MM.1S (cell line): ENCODE measurements around the gene ZC3H8.
A peak's percentile ranks its signal among the peaks of the same experiment; 100 is the strongest.

ENCODE experiments used
- DNase-seq: peaks from one replicate; pipeline ENCODE4 v3.0.0-alpha.2; 2015
- H2AFZ ChIP-seq: fragments of 300-600 bp; sonication (generic); 2 replicates; pipeline ENCODE4 v1.6.0; 2016; ENCODE audit warnings: antibody characterized with exemption, low read length
- H3F3A ChIP-seq: fragments of 300-600 bp; sonication (generic); 2 replicates; pipeline ENCODE4 v1.6.1; 2016; ENCODE audit warnings: mild to moderate bottlenecking, antibody characterized with exemption, low read length, moderate library complexity, mixed read lengths; ENCODE audit not compliant: insufficient read depth
- H3K27ac ChIP-seq: fragments of 300-600 bp; sonication (generic); 2 replicates; pipeline ENCODE4 v1.5.1; 2016; ENCODE audit warnings: mild to moderate bottlenecking, low read length
- H3K27me3 ChIP-seq: fragments of 300-600 bp; sonication (generic); replicated peaks from 2 replicates; pipeline ENCODE4 v1.6.0; 2016; ENCODE audit warnings: low read length; ENCODE audit not compliant: insufficient read depth
- H3K36me3 ChIP-seq: fragments of 300-600 bp; sonication (generic); replicated peaks from 2 replicates; pipeline ENCODE4 v1.6.1; 2016; ENCODE audit warnings: mild to moderate bottlenecking, low read length, mixed read lengths; ENCODE audit not compliant: insufficient read depth
- H3K4me1 ChIP-seq: fragments of 300-600 bp; sonication (generic); 2 replicates; pipeline ENCODE4 v1.6.1; 2016; ENCODE audit warnings: low read length, mixed read lengths
- H3K4me2 ChIP-seq: fragments of 300-600 bp; sonication (generic); 2 replicates; pipeline ENCODE4 v1.6.0; 2016; ENCODE audit warnings: low read depth, low read length
- H3K4me3 ChIP-seq: fragments of 300-600 bp; sonication (generic); 2 replicates; pipeline ENCODE4 v1.5.1; 2016; ENCODE audit warnings: low read length, mixed read lengths
- H3K79me2 ChIP-seq: fragments of 300-600 bp; sonication (generic); 2 replicates; pipeline ENCODE4 v1.6.1; 2016; ENCODE audit warnings: mixed run types, low read length, mixed read lengths
- H3K9ac ChIP-seq: fragments of 300-600 bp; sonication (generic); 2 replicates; pipeline ENCODE4 v1.6.1; 2016; ENCODE audit warnings: low read length, mixed read lengths
- H3K9me2 ChIP-seq: fragments of 300-600 bp; sonication (generic); replicated peaks from 2 replicates; pipeline ENCODE4 v1.6.1; 2016; ENCODE audit warnings: mild to moderate bottlenecking, low read length, mixed read lengths; ENCODE audit not compliant: insufficient read depth
- H3K9me3 ChIP-seq: fragments of 300-600 bp; sonication (generic); replicated peaks from 2 replicates; pipeline ENCODE4 v1.6.1; 2016; ENCODE audit warnings: mild to moderate bottlenecking, low read length, mixed read lengths; ENCODE audit not compliant: insufficient read depth
- H4K20me1 ChIP-seq: fragments of 300-600 bp; sonication (generic); 2 replicates; pipeline ENCODE4 v1.6.1; 2016; ENCODE audit warnings: mild to moderate bottlenecking, low read length, moderate library complexity, mixed read lengths; ENCODE audit not compliant: insufficient read depth
- EZH2 ChIP-seq: fragments of 300-600 bp; sonication (generic); optimal IDR thresholded peaks from 2 replicates; pipeline ENCODE3; 2017; ENCODE audit warnings: low read depth, mild to moderate bottlenecking, antibody characterized with exemption, low read length, mixed read lengths
- EZH2phosphoT487 ChIP-seq: fragments of 300-600 bp; sonication (generic); IDR thresholded peaks from 2 replicates; pipeline ENCODE4 v1.6.1; 2018; ENCODE audit warnings: antibody characterized with exemption, low read length
- TF ChIP-seq, protein P1 (sequence below): fragments of 300-600 bp; sonication (generic); IDR thresholded peaks from 2 replicates; pipeline ENCODE4 v1.5.1; 2016; ENCODE audit warnings: antibody characterized with exemption, low read length, mixed read lengths

Gene ZC3H8

DNA sequence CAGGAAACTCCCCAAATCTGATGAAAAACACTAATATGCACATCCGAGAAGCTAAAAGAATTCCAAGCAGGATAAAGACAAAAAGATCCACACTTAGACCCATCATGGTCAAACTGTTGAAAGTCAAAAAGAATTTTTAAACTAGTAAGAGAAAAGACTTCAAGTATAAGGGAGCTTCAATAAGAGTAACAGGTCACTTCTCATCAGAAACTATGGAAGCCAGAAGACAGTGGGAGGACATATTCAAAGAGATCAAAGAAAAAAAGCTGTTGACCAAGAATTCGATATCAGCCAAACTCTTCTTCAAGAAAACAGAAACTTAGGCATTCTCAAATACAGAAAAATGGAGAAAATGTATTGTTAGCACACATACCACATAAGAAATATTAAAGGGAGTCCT lies 50.4 kb downstream of the ZC3H8 start:
- H3F3A ChIP-seq: no peaks in the 10 kb centered on the region
- no peak overlapping the region for H2AFZ ChIP-seq
- DNase-seq: peak; percentile 15
- no peaks in the 10 kb centered on the region; the same call in 1 of the 2 replicates for H3K9me3 ChIP-seq
- H4K20me1 ChIP-seq: no peaks in the 10 kb centered on the region
- no peaks in the 10 kb centered on the region for H3K79me2 ChIP-seq
- H3K9me2 ChIP-seq: no peaks in the 10 kb centered on the region
- TF ChIP-seq, protein P1, sequence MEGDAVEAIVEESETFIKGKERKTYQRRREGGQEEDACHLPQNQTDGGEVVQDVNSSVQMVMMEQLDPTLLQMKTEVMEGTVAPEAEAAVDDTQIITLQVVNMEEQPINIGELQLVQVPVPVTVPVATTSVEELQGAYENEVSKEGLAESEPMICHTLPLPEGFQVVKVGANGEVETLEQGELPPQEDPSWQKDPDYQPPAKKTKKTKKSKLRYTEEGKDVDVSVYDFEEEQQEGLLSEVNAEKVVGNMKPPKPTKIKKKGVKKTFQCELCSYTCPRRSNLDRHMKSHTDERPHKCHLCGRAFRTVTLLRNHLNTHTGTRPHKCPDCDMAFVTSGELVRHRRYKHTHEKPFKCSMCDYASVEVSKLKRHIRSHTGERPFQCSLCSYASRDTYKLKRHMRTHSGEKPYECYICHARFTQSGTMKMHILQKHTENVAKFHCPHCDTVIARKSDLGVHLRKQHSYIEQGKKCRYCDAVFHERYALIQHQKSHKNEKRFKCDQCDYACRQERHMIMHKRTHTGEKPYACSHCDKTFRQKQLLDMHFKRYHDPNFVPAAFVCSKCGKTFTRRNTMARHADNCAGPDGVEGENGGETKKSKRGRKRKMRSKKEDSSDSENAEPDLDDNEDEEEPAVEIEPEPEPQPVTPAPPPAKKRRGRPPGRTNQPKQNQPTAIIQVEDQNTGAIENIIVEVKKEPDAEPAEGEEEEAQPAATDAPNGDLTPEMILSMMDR: no peak
- no peak for TF ChIP-seq EZH2
- no peak for TF ChIP-seq EZH2phosphoT487
- H3K4me3 ChIP-seq: no peak overlapping the region
- H3K9ac ChIP-seq: no peak overlapping the region
- H3K27ac ChIP-seq: no peak overlapping the region
- no peak overlapping the region for H3K4me2 ChIP-seq
- no peaks in the 10 kb centered on the region for H3K36me3 ChIP-seq
- no peaks in the 10 kb centered on the region for H3K27me3 ChIP-seq
- H3K4me1 ChIP-seq: no peaks in the 10 kb centered on the region

DNA sequence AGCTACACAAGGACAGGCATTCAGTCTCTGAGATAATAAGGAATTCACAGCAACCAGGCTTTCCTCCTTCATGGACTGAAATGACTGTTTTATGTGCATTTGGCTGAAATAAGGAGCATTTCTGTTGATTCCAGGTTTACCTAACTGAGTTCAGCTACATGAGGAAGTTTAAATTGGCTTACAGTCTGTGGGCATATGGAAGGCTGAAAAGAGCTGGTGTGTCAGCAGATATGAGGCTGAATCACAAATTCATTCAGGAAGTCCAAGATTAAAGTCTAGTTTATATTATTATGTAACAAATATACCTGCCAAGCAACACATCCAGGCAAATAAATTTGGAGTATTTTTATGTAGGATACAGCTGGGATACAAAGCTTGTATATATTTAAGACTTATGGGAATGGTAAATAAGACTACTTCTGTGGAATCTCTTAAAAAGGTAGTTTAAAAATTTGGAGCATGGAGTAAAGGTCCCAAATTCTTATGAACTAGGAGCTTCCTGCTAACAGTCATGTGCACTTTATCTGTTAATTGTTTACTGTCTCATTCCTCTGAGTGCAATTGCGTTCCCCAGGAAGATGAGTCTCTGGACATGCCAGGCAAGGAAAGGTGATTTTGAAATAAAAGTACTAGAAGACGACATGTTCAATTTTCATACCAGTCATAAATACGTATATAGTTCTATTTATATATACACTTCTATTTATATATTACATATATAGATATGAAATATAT lies 53.0 kb downstream of the ZC3H8 start:
- TF ChIP-seq EZH2phosphoT487: no peak
- TF ChIP-seq EZH2: no peak
- TF ChIP-seq, protein P1: no peak
- no peak for DNase-seq
- Histone ChIP-seq H3K9me3 (no peaks in the 10 kb centered on the region; the same call in 1 of the 2 replicates), H3K36me3 (no peaks in the 10 kb centered on the region), H3K4me2 (no peak overlapping the region), H3F3A (no peaks in the 10 kb centered on the region), H2AFZ (no peak overlapping the region), H3K9ac (no peak overlapping the region), H3K27ac (no peak overlapping the region), H3K4me1 (no peaks in the 10 kb centered on the region), H4K20me1 (no peaks in the 10 kb centered on the region), H3K27me3 (no peaks in the 10 kb centered on the region), H3K79me2 (no peaks in the 10 kb centered on the region), H3K9me2 (no peaks in the 10 kb centered on the region), H3K4me3 (no peak overlapping the region)

DNA sequence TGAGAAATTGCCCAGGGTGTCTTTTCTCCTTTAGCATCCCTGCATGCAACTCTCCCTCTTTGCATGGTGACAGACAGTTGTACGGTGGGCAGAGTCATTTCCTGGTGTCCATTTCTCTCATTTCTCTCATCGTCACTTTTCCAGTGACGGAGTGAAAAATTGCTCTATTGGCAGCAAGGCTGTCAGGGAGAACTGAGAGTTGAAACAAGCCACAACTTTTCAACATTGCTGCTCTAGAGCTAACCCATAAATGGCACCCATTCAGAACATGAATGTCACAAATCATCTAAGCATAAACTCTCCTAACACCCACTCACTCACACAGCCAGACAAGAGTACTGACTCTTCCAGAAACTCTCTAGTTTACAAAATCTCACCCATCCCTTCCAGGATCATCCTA lies 55.7 kb downstream of the ZC3H8 start:
- Histone ChIP-seq H3K4me1 (no peaks in the 10 kb centered on the region), H3K27ac (no peak overlapping the region), H3K27me3 (no peaks in the 10 kb centered on the region), H3K79me2 (no peaks in the 10 kb centered on the region), H3K9ac (no peak overlapping the region), H4K20me1 (no peaks in the 10 kb centered on the region), H3K4me2 (no peak overlapping the region), H3K9me3 (no peaks in the 10 kb centered on the region; the same call in 1 of the 2 replicates), H2AFZ (no peak overlapping the region), H3F3A (no peaks in the 10 kb centered on the region), H3K4me3 (no peak overlapping the region), H3K36me3 (no peaks in the 10 kb centered on the region), H3K9me2 (no peaks in the 10 kb centered on the region)
- DNase-seq: no peak
- TF ChIP-seq EZH2phosphoT487 (no peak), EZH2 (no peak)
- TF ChIP-seq, protein P1: no peak
